ENCODE data around the gene FLRT2.

DNA sequence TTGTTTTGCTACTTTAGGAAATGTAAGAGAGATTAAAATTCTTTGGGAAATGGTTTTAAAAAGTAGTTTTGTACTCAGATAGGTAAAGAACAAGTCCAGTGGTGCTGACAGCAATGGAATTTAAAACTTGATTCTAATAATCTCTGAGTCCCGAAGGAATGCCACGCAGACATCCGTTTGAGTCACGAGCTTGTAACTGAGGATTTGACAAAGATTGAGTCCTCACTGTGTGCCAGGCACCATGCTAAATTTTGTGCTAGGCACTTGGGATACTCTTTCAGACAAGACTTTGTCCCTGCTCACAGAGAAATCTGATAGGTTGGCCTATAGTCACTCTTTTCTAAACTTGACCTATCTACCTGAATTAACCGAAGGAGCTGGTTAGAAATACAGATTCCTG lies 12.7 kb downstream of the FLRT2 start:
- no peak for TF ChIP-seq CTCF (IDR thresholded peaks at IDR 0.05 in 4 of 5, conservative IDR thresholded peaks at IDR 0.05 in 1 of 5)
- no peak for TF ChIP-seq POLR2A (IDR thresholded peaks at IDR 0.05)
